Activated CD4-positive, CD25-positive, alpha-beta regulatory T cell (primary cell): Measurements from ENCODE around the gene CCDC60.

ENCODE experiments used
- DNase-seq, 4 experiments: peaks; one replicate each; lab custom pipeline; 2025; lab: John Stamatoyannopoulos, UW

CCDC60 gene

GRCh38 chr12:119384340-119384739 lies 49.8 kb downstream of the CCDC60 start:
- DNase-seq = no peak

DNA sequence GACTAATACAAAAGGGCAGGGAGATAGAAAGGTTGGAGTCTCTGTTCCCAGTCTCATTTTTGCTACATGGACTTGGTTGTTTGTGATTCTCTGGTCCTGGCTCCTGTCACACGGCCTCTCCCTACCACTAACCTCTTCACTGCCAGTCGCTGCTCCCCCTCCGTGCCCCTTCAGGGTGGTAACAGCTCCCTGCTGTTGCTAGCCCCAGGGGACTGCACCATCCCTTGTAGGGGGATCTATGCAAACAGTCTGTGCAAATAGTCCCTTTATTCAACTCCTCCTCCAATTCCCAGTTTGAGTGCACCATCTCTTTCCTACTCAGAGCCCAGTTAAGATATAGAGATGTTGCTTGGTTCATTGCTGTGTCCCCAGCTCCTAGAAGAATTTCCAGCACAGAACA lies 51.1 kb downstream of the CCDC60 start:
- no peak for DNase-seq

DNA sequence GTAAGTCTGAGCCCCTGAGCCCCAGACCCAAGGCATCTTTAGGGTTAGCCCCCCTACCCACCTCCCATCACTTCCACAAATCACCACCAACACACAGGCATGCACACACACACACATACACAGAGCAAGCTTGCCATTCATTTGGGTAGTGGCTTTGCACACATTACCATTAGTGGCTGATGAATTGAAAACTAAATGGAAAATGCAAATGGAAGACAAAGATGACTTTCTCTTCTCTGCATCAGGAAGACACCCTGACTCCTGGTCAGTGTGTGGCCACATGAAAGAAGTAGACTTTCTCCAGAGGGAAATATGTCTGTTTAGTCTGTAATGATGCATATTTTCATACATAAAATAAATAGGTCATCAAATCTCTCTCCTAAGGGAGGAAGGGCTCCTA lies 55.2 kb downstream of the CCDC60 start:
- no peak for DNase-seq

GRCh38 chr12:119391673-119392072 lies 57.1 kb downstream of the CCDC60 start:
- DNase-seq = no peak

DNA sequence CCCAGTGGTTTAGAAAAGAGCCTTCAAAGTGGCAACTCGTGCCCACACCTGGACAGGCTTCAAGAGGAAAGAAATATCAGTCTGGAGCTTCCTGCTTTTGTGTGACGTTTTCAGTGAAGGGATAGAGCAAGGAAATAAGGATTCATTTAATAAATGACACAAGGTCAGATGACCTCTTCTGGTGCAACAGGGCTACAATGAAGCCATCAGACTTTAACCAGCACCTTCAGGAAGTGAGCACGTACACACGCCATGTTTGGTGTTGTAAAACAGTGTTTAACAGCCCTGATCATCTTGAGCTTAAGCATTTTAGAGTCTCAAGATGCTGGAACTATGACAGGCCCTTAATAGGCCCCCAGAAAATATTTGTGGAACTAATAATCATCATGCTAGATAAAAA lies 59.1 kb downstream of the CCDC60 start:
- DNase-seq = no peak

GRCh38 chr12:119397540-119397939 lies 63.0 kb downstream of the CCDC60 start:
- DNase-seq = no peak

- no peak for DNase-seq
These were observed 63.7 kb downstream of the CCDC60 start for GRCh38 chr12:119398190-119398589.

DNA sequence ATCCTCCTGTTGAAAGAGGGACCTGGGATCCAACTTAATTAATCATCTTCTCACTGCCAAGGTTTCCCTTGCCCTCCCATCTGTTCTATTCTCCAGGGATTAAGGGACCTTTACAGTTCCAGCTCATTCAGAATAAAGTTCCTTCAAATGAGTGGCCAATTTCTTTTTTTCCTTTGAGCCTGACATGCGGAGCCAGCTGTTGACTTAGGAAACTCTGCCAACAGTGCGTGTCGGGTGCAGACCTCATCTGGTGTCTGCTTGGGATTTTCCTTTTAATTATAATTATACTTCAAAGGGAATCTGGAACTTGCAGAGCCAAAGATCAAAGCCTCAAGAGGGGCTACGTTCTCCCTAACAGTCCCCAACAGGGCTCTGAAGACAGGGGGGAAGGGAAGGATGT lies 64.8 kb downstream of the CCDC60 start:
- DNase-seq = no peak

DNA sequence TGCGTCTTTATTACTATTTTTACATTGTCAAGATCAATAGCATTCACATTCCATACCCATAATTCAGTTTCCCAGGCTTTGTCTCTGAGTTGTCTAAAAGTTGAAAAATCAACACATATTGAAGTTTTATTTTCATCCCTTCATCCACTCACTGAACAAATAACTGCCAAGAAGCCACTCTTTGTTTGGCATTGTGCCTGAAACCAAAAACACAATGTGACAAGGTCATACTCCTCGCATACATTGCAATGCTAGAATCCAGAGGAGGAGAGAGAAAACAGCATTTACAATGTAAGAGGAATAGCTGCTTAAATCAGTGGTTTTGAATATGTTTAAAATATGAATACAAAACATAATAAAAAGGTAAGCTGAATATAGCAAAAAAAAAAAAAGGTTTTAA lies 71.8 kb downstream of the CCDC60 start:
- no peak for DNase-seq

DNA sequence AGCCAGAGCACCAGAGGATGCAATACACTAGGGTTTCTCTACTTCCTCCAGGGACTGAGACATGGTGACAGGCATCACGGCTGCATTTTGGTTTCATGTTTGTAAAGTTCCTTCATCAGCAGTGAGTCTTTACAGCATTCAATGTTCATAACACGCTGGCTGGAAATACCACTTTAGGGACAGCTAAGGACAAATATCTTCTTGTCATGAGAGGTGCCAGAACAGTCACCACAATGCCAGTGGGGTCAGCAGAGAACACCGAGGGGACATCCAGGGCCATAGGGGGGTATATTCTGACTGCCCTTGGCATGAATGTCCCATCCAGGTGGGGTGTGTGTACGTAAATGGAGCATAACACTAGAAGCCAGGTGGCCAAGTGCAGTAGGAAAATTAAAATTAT lies 72.3 kb downstream of the CCDC60 start:
- no peak for DNase-seq

DNA sequence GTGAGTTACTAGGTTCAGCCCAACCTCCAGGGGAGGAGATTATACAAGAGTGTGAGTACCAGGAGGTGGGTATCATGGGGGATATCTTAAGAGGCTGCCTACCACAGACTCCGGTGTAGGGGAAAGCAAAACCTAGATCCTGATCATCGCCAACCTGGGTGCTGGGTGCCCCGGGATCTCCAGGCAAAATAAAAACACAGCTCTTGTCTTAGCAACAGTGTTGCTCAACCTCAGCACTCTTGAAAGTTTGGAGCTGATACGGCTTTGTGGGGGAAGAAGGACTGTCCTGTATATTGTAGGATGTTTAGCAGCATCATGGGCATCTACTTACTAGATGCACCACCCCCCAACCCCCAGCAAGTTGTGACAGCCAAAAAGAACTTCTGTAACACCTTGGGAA lies 74.5 kb downstream of the CCDC60 start:
- DNase-seq = no peak

GRCh38 chr12:119410396-119410795 lies 75.9 kb downstream of the CCDC60 start:
- no peak for DNase-seq

- no peak for DNase-seq
These were observed 77.8 kb downstream of the CCDC60 start for GRCh38 chr12:119412306-119412705.

DNA sequence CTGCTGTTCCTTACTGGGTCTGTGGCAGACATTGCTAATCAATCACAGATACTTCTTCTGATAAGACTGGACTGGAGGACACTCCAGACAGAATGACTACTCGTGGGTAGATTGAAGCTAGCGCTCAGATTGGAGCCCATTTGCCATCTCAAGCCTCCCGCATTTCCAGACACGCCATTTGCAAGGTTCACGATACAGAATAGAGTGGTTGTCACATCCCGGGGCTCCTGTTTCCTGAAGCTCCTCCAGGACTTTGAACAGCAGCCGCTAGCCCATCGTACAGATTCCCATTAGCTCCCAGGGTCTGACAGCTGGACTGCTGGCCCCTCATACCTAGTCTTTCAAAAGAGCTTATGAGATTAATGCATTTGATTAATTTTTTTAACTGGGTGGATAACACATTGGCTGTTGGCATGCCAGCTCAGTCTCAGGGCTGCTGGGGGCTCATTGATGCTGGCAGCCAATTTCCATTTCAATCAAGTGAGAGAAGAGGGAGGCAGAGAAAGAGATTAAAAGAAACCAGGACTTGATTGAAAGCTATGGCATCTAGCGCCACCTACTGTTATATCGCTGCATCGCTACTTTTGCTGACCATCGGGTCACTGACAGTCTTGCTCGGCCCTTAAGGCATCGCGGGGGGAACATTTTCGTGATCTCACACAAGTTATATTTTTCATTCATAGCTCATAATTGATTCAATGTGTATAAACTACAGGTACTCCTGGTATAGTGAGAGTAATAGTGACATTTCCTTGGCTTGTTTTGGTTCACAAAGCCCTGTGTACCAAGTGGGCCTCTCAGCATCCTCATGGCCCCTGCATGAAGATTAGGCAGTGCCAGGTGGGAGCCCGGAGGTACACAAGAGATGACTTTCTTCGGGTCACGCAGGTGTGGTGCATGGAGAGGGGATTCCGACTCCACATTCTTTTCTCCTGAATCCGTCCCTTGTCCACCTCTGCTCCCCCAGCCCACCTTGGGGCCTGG lies 78.6 kb downstream of the CCDC60 start:
- DNase-seq = no peak

- no peak for DNase-seq
These were observed 81.2 kb downstream of the CCDC60 start for GRCh38 chr12:119415714-119416113.

DNA sequence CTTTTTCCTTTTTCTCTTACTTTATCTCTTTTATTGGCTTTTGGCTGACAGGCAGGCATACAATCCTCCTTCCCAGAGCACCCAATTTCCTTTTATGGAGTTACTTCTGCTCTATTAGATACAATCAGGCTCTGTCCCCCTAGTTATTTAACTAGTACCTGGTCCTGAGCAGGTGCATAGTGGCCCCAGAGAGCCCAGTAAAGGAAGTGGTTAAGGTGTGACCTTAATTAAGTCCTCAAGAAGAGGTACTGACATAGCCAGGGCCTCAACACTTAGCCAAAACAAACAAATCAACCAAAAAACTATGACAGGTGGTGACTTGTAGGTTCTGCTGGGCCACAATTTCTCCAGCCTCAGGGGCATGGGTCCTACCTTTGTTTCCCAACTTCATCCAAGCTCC lies 82.9 kb downstream of the CCDC60 start:
- no peak for DNase-seq

DNA sequence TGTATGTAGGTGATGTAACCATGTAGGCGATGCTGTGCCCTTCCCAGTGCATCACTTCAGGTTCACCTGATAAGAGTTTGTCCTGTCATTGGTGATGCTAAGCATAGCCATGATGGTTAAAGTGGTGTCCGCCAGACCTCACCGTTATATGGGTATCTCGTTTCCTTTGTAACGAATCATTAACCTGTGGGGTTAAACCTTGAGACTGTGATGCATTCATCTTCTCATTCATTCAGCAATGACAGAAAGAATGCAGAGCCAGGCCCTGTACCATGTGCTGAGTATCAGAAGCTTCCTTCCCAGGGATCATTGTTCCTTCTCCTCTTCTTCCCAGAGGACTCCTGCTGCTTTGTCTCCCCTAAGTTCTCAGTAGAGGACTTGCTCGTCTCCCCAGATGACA lies 84.9 kb downstream of the CCDC60 start:
- DNase-seq = no peak

GRCh38 chr12:119423285-119423684 lies 88.8 kb downstream of the CCDC60 start:
- no peak for DNase-seq

DNA sequence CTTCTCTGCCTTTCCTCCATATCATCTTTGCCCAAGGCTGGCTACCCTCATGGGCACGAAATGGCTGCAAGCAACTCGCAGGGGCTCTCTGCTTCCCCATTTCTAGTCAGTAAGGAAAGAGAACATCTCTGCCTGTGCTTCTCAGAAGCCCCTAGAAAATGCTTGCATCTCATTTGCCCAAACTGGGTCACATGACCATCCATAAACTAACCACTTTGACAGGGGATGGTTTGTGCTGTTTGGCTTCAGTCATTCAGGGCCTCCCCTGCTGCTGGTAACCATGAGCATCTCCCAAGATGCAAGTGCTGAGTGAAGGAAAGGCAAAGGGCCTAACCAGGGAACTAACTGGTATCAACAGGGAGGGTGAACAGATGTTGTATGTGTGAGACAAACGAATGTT lies 91.1 kb downstream of the CCDC60 start:
- no peak for DNase-seq

- DNase-seq = no peak
These were observed 96.6 kb downstream of the CCDC60 start for GRCh38 chr12:119431151-119431550.

- no peak for DNase-seq
These were observed 98.4 kb downstream of the CCDC60 start for GRCh38 chr12:119432949-119433348.

- no peak for DNase-seq
These were observed 106.4 kb downstream of the CCDC60 start for GRCh38 chr12:119440803-119441360.

DNA sequence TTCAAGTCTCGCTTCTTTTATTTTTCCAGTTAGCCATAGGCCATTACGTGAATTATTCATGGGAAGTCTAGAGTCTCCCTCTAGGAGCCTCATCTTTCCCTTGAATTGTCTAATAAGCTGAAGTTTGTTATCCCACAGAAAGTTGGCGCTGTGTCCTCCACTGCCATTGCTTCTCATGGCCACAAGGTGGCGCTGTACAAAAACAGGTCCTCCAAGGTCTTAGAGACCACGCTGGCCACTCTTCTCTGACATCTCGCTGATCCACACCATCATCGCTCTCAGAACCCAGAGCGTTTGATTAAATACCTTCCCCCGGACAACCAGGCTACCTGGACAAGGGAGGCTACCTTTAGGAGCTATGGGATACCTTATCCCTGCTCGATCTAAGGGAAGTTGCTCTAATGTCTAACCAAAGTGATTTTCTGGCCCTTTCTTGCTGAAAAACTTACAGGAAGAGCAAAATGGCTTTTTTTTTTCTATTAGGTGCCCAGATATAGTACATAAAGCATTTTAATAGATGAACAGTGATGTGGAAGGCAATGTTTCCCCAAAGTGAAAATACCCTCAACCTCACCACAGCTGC lies 110.0 kb downstream of the CCDC60 start:
- DNase-seq = no peak
